NCI-H226 (cell line): Measurements from ENCODE around the gene PTPN11.
"Not testable (repeated sequence)": the region's sequence is repeated elsewhere in the genome, so short reads cannot be mapped to it uniquely, and the experiment has no call there.

ENCODE experiments used
- DNase-seq: peaks from one replicate; pipeline ENCODE4 v3.0.0-alpha.2; 2015

Gene PTPN11

DNA sequence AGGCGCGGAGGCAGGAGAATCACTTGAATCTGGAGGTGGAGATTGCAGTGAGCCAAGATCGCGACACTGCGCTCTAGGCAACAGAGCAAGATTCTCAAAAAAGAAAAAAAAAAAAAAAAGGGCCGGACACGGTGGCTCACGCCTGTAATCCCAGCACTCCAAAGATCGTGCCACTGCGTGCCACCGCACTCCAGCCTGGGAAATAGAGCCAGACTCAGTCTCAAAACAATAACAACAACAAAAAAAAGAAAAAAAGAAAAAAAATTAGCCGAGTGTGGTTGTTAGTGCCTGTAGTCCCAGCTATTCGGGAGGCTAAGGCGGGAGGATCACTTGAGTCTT is 8.9 kb upstream of the PTPN11 start:
- no peak for DNase-seq

- DNase-seq: no peak
Observed at GRCh38 chr12:112413855-112414625, 4.7 kb upstream of the PTPN11 start.

DNA sequence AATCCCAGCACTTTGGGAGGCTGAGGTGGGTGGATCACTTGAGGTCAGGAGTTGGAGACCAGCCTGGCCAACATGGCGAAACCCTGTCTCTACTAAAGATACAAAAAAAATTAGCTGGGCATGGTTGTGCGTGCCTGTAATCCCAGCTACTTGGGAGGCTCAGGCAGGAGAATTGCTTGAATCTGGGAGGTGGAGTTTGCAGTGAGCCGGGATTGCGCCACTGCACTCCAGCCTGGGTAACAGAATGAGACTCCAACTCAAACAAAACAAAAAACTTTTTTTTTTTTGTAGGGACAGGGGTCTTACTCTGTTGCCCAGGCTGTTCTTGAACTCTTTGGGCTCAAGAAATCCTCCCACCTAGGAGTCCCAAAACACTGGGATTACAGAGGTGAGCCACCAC is 3.3 kb upstream of the PTPN11 start:
- DNase-seq: not testable (repeated sequence)

- DNase-seq: peak; percentile 3
Observed at GRCh38 chr12:112418273-112418607, 507 bp upstream of the PTPN11 start.

- DNase-seq: peak; percentile 86
Observed at GRCh38 chr12:112419297-112420133, 768 bp downstream of the PTPN11 start.

DNA sequence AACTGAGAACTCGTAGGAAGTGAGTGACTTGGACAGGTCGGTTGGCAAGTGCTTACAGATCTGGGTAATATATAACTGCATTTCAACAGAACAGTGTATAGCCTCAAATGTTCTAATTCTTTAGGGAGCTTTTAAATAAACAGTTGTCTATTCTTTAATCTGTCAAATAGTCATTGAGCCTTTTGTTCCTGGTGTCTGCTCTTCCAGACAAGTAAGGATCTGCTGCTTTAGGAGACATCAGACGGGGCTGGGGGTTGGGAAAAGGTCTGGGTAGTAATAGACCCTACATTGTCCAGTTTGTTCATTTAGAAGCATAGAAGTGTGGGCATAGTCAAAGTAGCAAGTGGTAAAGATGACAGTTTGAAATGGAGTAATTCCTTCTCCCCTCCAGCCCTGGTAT is 2.0 kb downstream of the PTPN11 start:
- DNase-seq: no peak

DNA sequence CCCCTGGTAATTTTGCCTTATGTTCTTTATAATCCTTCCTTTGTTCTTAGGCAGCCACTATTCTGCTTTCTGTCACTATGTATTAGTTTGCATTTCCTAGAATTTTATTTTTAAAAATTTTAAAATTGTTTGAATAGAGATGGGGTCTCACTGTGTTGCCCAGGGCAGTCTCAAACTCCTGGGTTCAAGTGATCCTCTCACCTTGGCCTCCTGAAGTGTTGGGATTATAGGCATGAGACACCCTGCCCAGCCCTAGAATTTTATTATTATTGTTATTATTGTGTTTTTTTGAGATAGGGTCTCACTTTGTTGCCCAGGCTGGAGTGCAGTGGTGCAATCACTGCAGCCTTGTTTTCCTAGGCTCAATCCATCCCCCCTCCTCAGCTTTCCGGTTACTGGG is 2.6 kb downstream of the PTPN11 start:
- no peak for DNase-seq

GRCh38 chr12:112422531-112422930 is 3.8 kb downstream of the PTPN11 start:
- no peak for DNase-seq

DNA sequence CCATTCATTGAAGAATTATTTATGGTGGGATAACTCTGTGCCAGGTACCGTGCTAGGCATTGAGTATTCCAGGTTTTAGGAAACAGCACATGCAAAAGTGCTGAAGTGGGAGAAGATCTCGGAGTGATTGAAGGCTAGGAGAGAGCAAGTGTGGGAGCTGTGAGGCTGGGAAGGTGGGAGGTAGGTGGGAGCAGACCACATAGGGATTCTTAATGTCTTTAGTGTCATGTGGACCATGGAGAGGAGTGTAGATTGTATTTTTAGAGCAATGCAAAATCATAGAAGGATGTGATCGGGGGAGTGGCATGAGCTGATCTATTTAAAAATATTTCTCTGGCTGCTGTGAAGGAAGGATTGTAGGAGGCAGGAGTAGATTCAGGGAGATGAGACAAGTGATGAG is 5.4 kb downstream of the PTPN11 start:
- DNase-seq: no peak

DNA sequence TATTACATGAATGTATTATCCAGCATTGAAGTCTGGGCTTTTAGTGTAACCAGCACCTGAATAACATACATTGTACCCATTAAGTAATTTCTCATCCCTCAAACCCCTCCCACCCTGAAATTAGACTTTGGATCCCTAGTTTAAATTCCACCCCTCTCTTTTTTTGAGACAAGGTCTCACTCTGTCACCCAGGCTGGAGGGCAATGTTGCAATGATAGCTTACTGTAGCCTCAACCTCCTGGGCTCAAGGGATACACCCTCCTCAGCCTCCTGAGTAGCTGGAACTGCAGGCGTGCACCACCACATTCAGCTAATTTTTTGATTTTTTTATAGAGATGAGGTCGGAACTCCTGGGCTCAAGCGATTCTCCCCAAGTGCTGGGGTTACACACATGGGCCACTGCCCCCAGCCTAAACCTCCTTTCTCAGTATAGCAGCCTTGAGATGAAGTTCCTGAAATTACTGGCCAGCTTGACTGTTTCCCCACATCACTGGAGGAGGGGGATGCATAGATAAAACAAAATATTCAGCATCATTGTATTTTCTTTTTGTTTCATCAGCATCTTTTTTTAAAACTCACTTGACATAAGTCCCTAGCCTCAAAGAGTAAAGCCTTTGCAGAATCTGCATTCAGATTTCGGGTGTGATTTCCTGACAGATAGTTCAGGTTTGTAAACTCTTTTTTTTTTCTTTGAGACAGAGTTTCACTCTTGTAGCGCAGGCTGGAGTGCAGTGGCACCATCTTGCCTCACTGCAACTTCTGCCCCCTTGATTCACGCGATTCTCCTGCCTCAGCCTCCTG is 7.0 kb downstream of the PTPN11 start:
- DNase-seq: no peak

DNA sequence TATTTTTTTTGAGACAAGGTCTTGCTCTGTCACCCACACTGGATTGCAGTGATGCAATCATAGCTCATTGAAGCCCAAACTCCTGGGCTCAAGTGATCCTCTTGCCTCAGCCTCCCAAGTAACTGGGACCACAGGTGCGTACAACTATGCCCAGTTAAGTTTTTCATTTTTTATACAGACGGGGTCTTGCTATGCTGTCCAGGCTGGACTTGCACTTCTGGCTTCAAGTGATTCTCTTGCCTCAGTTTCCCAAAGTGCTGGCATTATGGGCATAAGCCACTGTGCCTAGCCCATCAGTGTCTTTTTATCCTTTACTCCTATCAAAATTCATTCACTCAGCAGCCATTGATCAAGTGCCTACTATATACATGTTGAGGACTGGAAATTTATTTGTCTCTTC is 9.0 kb downstream of the PTPN11 start:
- DNase-seq: no peak

- no peak for DNase-seq
Observed at GRCh38 chr12:112430929-112431328, 12.2 kb downstream of the PTPN11 start.

GRCh38 chr12:112431965-112432364 is 13.2 kb downstream of the PTPN11 start:
- no peak for DNase-seq

DNA sequence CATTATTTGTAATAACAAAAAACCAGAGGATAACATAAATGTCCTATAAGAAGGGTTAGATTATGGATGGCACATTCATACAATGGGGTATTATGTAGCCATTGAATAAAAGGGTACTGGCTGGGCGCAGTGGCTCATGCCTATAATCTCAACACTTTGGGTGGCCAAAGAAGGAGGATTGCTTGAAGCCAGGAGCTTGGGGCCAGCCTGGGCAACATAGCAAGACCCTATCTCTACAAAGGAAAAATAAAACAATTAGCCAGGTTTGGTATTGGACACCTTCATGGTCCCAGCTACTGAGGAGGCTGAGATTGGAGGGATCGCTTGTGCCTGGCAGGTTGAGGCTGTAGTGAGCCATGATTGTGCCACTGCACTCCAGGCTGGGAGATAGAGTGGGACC is 14.8 kb downstream of the PTPN11 start:
- no peak for DNase-seq

DNA sequence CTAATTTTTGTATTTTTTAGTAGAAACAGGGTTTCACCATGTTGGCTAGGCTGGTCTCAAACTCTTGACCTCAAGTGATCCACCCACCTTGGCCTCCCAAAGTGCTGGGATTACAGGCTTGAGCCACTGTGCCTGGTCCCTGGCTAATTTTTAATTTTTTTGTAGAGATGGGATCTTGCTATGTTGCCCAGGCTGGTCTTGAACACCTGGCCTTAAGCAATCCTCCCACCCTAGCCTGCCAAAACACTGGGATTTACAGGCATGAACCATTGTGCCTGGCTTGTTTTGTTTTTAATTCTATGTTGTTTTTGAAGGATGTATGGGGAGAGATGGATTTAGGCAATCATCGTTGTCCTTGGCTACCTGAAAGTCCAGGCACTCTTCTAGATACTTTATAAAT is 19.9 kb downstream of the PTPN11 start:
- DNase-seq: not testable (repeated sequence)

GRCh38 chr12:112439769-112440168 is 21.0 kb downstream of the PTPN11 start:
- DNase-seq: no peak

- not testable (repeated sequence) for DNase-seq
Observed at GRCh38 chr12:112440653-112441052, 21.9 kb downstream of the PTPN11 start.

DNA sequence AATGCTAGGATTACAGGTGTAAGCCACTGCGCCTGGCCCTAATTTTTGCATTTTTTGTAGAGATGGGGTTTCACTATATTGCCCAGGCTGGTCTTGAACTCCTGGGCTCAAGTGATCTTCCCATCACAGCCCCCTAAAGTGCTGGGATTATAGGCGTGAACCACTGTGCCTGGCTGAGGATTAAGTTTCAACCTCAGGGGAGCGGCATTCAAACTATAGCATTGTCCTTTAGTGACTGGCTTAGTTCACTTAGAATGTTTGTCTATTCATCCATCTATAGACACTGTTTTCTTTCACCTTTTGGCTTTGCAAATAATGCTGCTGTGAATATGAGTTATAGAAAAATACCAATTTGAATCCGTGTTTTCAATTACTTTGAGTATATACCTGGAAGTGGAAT is 25.2 kb downstream of the PTPN11 start:
- DNase-seq: no peak

GRCh38 chr12:112446008-112446725 is 27.4 kb downstream of the PTPN11 start:
- DNase-seq: no peak

GRCh38 chr12:112447106-112447505 is 28.4 kb downstream of the PTPN11 start:
- no peak for DNase-seq

DNA sequence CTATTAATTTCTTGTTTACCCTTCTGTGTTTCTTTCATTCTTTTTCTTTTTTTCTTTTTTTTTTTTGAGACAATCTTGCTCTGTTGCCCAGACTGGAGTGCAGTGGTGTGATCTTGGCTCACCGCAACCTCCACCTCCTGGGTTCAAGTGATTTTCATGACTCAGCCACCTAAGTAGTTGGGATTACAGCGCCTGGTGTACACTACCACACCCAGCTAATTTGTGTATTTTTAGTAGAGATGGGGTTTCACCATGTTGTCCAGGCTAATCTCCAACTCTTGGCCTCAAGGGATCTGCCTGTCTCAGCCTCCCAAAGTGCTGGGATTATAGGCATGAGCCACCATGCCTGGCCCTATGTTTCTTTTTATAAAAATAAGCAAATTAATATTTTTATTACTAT is 29.4 kb downstream of the PTPN11 start:
- DNase-seq: not testable (repeated sequence)

- DNase-seq: no peak
Observed at GRCh38 chr12:112450725-112451124, 32.0 kb downstream of the PTPN11 start.

DNA sequence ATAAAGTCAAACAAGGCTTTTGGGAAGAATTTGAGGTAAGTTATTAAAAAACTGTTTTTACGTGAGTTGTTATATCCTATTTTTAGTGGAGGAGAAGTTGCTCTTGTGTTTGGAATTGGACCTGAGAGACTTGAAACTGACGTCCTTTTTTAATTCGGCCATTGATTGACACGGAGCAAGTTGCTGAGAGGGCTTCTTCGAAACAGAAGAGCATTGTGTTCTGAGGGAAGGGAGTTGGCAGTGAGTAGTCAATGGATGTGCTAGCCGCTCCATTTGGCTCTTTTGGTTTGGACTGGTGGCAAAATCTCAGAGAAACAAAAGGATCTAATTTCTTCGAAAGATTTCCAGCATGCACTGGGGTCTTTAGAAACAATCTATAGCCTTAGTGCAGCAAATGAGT is 37.3 kb downstream of the PTPN11 start:
- no peak for DNase-seq
